ENCODE measurements around the gene PPP1R3E. TPM values are rescaled to one million over a fixed set of nuclear protein-coding genes. Genes with fewer than 3 reads are reported as not detected.

PPP1R3E gene
- total and polyA plus RNA-seq, 2 of the 13 experiments (the other 11 are each of a cell fraction or from before 2014, with no cell fraction given), result 16.5 to 26.5 TPM

DNA sequence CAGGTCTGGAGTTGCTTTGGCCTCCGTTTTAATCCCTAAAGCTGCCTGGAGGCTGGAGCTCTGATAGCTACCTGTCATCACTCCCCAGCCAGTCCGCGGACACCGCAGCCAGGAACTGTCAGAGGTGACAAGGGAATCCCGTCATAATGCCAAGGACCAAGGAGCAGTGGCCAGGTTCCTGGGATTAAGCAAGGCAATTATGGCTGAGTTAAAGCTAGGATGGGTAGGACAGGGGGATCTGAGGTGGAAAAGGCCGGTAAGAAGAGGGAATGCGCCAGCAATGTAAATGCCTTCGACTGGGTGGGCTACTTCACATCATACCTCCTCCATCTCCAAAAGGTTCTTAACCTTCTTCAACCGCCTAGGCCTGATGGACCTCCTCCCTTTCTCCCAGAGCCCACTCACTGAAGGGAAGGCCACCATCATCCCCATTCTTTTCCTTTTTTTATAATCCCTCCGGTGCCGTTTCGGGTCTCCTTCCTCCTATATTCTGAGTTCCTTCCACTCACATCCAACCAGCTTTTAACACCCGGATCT, 1.9 kb downstream of the PPP1R3E start (continued):
- TF ChIP-seq, protein P1, sequence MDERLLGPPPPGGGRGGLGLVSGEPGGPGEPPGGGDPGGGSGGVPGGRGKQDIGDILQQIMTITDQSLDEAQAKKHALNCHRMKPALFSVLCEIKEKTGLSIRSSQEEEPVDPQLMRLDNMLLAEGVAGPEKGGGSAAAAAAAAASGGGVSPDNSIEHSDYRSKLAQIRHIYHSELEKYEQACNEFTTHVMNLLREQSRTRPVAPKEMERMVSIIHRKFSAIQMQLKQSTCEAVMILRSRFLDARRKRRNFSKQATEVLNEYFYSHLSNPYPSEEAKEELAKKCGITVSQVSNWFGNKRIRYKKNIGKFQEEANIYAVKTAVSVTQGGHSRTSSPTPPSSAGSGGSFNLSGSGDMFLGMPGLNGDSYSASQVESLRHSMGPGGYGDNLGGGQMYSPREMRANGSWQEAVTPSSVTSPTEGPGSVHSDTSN (CRISPR knock-in tag; IDR thresholded peaks at IDR 0.05), result no peak
- TF ChIP-seq ZNF136 (CRISPR knock-in tag; IDR thresholded peaks at IDR 0.05; ENCODE audit: low read depth) (0 out of 2 replicates have a peak, but pooled peaks have one; percentile 6), ZSCAN30 (CRISPR knock-in tag; IDR thresholded peaks at IDR 0.05) (no peak), ATM (IDR thresholded peaks at IDR 0.05; ENCODE audit: borderline replicate concordance) (no peak), ZNF160 (CRISPR knock-in tag; IDR thresholded peaks at IDR 0.05) (no peak), ZFP36L2 (CRISPR knock-in tag; IDR thresholded peaks at IDR 0.05) (no peak), ESRRA (CRISPR knock-in tag; IDR thresholded peaks at IDR 0.05; ENCODE audit: low read depth) (no peak), FLYWCH1 (CRISPR knock-in tag; IDR thresholded peaks at IDR 0.05) (no peak), HNRNPH1 (optimal IDR thresholded peaks at IDR 0.05; ENCODE audit: low read depth, low read length) (no peak), SNRNP70 (IDR thresholded peaks at IDR 0.05; ENCODE audit: low read depth, low read length) (no peak), SMC3 (IDR thresholded peaks at IDR 0.05; ENCODE audit: low read length) (no peak), POLR2AphosphoS5 (IDR thresholded peaks at IDR 0.05; ENCODE audit: low read depth, low read length) (no peak; the same call in 1 of the 2 replicates), ZNF629 (CRISPR knock-in tag; conservative IDR thresholded peaks at IDR 0.05) (no peak), ZNF24 (IDR thresholded peaks at IDR 0.05) (no peak), ZNF224 (CRISPR knock-in tag; IDR thresholded peaks at IDR 0.05) (0 out of 2 replicates have a peak, but pooled peaks have one; percentile 43), HOXA9 (CRISPR knock-in tag; IDR thresholded peaks at IDR 0.05; ENCODE audit: borderline replicate concordance) (no peak)
- TF ChIP-seq, protein P2, sequence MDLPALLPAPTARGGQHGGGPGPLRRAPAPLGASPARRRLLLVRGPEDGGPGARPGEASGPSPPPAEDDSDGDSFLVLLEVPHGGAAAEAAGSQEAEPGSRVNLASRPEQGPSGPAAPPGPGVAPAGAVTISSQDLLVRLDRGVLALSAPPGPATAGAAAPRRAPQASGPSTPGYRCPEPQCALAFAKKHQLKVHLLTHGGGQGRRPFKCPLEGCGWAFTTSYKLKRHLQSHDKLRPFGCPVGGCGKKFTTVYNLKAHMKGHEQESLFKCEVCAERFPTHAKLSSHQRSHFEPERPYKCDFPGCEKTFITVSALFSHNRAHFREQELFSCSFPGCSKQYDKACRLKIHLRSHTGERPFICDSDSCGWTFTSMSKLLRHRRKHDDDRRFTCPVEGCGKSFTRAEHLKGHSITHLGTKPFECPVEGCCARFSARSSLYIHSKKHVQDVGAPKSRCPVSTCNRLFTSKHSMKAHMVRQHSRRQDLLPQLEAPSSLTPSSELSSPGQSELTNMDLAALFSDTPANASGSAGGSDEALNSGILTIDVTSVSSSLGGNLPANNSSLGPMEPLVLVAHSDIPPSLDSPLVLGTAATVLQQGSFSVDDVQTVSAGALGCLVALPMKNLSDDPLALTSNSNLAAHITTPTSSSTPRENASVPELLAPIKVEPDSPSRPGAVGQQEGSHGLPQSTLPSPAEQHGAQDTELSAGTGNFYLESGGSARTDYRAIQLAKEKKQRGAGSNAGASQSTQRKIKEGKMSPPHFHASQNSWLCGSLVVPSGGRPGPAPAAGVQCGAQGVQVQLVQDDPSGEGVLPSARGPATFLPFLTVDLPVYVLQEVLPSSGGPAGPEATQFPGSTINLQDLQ (CRISPR knock-in tag; IDR thresholded peaks at IDR 0.05), result no peak
- TF ChIP-seq, protein P3, sequence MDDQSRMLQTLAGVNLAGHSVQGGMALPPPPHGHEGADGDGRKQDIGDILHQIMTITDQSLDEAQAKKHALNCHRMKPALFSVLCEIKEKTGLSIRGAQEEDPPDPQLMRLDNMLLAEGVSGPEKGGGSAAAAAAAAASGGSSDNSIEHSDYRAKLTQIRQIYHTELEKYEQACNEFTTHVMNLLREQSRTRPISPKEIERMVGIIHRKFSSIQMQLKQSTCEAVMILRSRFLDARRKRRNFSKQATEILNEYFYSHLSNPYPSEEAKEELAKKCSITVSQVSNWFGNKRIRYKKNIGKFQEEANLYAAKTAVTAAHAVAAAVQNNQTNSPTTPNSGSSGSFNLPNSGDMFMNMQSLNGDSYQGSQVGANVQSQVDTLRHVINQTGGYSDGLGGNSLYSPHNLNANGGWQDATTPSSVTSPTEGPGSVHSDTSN (CRISPR knock-in tag; IDR thresholded peaks at IDR 0.05; ENCODE audit: borderline replicate concordance), result no peak
- TF ChIP-seq, protein P4, sequence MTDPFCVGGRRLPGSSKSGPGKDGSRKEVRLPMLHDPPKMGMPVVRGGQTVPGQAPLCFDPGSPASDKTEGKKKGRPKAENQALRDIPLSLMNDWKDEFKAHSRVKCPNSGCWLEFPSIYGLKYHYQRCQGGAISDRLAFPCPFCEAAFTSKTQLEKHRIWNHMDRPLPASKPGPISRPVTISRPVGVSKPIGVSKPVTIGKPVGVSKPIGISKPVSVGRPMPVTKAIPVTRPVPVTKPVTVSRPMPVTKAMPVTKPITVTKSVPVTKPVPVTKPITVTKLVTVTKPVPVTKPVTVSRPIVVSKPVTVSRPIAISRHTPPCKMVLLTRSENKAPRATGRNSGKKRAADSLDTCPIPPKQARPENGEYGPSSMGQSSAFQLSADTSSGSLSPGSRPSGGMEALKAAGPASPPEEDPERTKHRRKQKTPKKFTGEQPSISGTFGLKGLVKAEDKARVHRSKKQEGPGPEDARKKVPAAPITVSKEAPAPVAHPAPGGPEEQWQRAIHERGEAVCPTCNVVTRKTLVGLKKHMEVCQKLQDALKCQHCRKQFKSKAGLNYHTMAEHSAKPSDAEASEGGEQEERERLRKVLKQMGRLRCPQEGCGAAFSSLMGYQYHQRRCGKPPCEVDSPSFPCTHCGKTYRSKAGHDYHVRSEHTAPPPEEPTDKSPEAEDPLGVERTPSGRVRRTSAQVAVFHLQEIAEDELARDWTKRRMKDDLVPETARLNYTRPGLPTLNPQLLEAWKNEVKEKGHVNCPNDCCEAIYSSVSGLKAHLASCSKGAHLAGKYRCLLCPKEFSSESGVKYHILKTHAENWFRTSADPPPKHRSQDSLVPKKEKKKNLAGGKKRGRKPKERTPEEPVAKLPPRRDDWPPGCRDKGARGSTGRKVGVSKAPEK (CRISPR knock-in tag; IDR thresholded peaks at IDR 0.05; ENCODE audit: borderline replicate concordance), result no peak
- TF ChIP-seq, protein P5, sequence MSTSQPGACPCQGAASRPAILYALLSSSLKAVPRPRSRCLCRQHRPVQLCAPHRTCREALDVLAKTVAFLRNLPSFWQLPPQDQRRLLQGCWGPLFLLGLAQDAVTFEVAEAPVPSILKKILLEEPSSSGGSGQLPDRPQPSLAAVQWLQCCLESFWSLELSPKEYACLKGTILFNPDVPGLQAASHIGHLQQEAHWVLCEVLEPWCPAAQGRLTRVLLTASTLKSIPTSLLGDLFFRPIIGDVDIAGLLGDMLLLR (CRISPR knock-in tag; IDR thresholded peaks at IDR 0.05), result no peak; the same call in 1 of the 2 replicates
